Muscle of leg (tissue), 11 donors: ENCODE measurements around the gene ALDH1L1. TPM values are rescaled to one million over a fixed set of nuclear protein-coding genes. Genes with fewer than 3 reads are reported as not detected.

ENCODE experiments used
- DNase-seq: peaks from one replicate; pipeline ENCODE4 v3.0.0; 2013
- H3K27ac ChIP-seq: one replicate; pipeline ENCODE4 v1.5.1; 2013; ENCODE audit warnings: mild to moderate bottlenecking, low read length, control low read depth
- H3K27me3 ChIP-seq: one replicate; pipeline ENCODE4 v1.6.1; 2013; ENCODE audit warnings: low read length; ENCODE audit not compliant: control insufficient read depth, insufficient read depth
- H3K36me3 ChIP-seq: one replicate; pipeline ENCODE4 v1.6.1; 2013; ENCODE audit warnings: low read length; ENCODE audit not compliant: control insufficient read depth, insufficient read depth
- H3K4me1 ChIP-seq: one replicate; pipeline ENCODE4 v1.6.1; 2013; ENCODE audit warnings: low read length; ENCODE audit not compliant: control insufficient read depth, insufficient read depth
- H3K4me3 ChIP-seq: one replicate; pipeline ENCODE4 v1.5.1; 2013; ENCODE audit warnings: low read length, control low read depth
- H3K9me3 ChIP-seq: replicated peaks from 2 replicates; pipeline ENCODE4 v1.6.1; 2013; ENCODE audit warnings: low read depth, low read length; ENCODE audit not compliant: control insufficient read depth
- WGBS: methylation state at CpG from one replicate; pipeline ENCODE4 v1.1.5; 2013; ENCODE audit warnings: missing lambda C conversion rate; ENCODE audit not compliant: insufficient coverage; 5-methylcytosine and 5-hydroxymethylcytosine counted together
- polyA plus RNA-seq, 8 donors: library from polyadenylated mRNA; unstranded; fragments of 120-200 nt; gene quantifications; one replicate each; pipeline versions ENCODE4 v1.2.1 to v1.2.3, GENCODE V29; 2013; ENCODE audit warnings: inconsistent platforms in 1 of 8, low replicate concordance in 1 of 8; ENCODE audit not compliant: insufficient read length in 8 of 8, insufficient read depth in 1 of 8
- total RNA-seq: library from RNA; stranded (reverse); fragments of 120-200 nt; gene quantifications from one replicate; pipeline ENCODE4 v1.2.4, GENCODE V29; 2013

Gene ALDH1L1
- total and polyA plus RNA-seq, 9 donors, result 0.07 to 1.6 (median 0.18) TPM

DNA sequence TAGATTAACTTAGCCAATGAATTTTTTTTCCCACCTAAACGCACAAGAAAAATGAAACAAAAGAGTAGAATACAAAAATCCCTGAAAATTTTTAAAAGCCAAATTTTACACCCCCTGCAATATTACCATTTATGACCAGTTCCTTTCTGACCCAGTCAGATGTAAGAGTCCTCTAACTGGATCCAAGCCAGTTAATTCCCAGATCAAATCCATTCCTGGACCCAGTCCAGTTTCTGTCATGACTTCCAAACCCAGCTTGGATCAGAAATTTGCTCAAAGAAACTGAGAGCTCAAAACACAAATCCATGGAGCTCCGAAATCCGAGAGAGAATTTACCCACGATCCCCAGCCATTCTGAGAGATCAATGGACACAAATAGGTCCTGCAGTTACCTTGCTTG, 17.0 kb upstream of the ALDH1L1 start:
- Histone ChIP-seq H3K27ac (no peak overlapping the region), H3K27me3 (peaks cover 2% of the 10 kb centered on the region), H3K4me1 (no peaks in the 10 kb centered on the region), H3K4me3 (no peak overlapping the region), H3K9me3 (no peaks in the 10 kb centered on the region), H3K36me3 (no peaks in the 10 kb centered on the region)
- 47% methylated on average over 3 of the region's 4 CpGs for WGBS
- DNase-seq, result no peak

- Histone ChIP-seq H3K9me3 (no peaks in the 10 kb centered on the region), H3K36me3 (no peaks in the 10 kb centered on the region), H3K27me3 (no peaks in the 10 kb centered on the region), H3K4me3 (no peak overlapping the region), H3K27ac (no peak overlapping the region), H3K4me1 (no peaks in the 10 kb centered on the region)
- no peak for DNase-seq
- no CpG with 5 or more reads among the region's 1 CpG for WGBS
Measured at GRCh38 chr3:126194713-126195305, 14.4 kb upstream of the ALDH1L1 start.

DNA sequence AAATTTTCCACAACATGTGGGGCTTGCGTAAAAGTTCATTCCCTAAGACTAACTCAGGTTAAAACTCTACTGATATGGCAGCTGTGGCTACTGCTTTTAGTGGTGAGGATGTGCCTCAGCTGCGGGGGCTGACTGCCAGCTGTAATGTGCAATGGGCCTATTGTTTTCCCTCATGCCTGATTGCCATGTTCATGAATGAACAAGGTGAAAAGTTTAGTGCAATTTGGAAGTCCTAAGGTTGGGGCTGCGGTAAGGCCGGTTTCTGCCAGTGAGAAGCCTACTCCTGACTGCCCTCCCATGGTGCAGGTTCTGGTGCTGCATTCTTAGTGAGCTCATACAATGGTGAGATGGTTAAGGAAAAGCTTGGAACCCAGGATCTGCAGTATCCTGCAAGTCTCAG, 10.9 kb upstream of the ALDH1L1 start:
- no peak for DNase-seq
- H3K4me1 ChIP-seq, result no peaks in the 10 kb centered on the region
- H3K4me3 ChIP-seq, result no peak overlapping the region
- H3K36me3 ChIP-seq, result no peaks in the 10 kb centered on the region
- WGBS, result 80% methylated on average over 1 of the region's 4 CpGs
- H3K27ac ChIP-seq, result no peak overlapping the region
- H3K9me3 ChIP-seq, result no peaks in the 10 kb centered on the region
- peaks cover 3% of the 10 kb centered on the region for H3K27me3 ChIP-seq

GRCh38 chr3:126187920-126188319, 7.5 kb upstream of the ALDH1L1 start:
- Histone ChIP-seq H3K27me3 (peaks cover 4% of the 10 kb centered on the region), H3K4me1 (no peaks in the 10 kb centered on the region), H3K9me3 (no peaks in the 10 kb centered on the region), H3K4me3 (no peak overlapping the region), H3K27ac (no peak overlapping the region), H3K36me3 (no peaks in the 10 kb centered on the region)
- DNase-seq, result no peak
- 31% methylated on average over 2 of the region's 4 CpGs for WGBS

GRCh38 chr3:126186749-126187148, 6.4 kb upstream of the ALDH1L1 start:
- H3K4me3 ChIP-seq, result no peak overlapping the region
- no peak overlapping the region for H3K27ac ChIP-seq
- 69% methylated on average over 9 of the region's 9 CpGs for WGBS
- no peaks in the 10 kb centered on the region for H3K9me3 ChIP-seq
- H3K27me3 ChIP-seq, result peaks cover 9% of the 10 kb centered on the region
- no peak for DNase-seq
- no peaks in the 10 kb centered on the region for H3K4me1 ChIP-seq
- H3K36me3 ChIP-seq, result no peaks in the 10 kb centered on the region

DNA sequence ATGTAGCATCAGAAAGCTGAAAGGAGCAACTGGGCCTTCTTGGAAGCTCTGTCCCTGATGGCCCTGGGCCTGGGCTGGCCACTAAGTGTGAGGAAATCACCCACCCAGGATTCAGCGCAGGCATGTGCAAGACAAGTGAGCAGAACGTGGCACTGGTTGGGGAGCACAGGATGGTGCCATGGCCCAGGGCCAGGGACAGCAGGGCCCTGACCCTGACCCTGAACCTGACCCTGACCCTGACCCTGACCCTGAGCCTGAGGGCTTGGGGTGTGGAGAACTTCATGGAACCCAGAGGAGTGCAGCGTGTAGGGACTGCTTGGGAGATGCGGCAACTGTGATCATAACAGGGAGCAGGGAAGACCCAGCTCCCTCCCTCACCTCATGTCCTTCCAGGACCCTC, 5.9 kb upstream of the ALDH1L1 start:
- peaks cover 13% of the 10 kb centered on the region for H3K27me3 ChIP-seq
- WGBS, result 75% methylated on average over 2 of the region's 4 CpGs
- H3K4me1 ChIP-seq, result peaks cover 1% of the 10 kb centered on the region
- H3K9me3 ChIP-seq, result no peaks in the 10 kb centered on the region
- no peak for DNase-seq
- H3K36me3 ChIP-seq, result no peaks in the 10 kb centered on the region
- H3K4me3 ChIP-seq, result no peak overlapping the region
- no peak overlapping the region for H3K27ac ChIP-seq

DNA sequence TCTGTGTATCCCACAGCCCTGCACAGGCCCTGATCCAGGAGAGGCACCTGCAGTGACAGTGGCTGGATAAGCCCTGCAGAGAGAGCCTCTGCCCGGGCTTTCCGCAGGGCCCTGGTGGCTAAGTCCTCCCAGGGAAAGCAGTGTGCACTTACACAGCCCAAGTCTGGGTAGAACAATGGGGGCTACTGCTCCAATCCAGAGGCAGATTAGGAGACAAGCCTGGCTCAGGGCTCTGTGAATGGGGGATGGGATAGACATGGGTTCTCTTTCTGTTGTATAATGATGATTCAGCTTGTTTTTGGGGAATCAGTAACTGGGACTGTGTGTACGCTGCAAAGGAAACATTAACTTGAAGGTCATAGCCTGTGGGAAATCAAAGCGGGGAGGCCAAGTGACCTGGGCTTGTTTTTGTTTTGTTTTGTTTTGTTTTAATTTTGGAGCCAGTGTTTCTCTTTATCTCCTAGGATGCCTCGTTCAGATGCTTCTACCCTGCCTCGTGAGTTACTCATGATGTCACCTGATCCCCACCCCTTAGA, 4.1 kb upstream of the ALDH1L1 start:
- DNase-seq, result no peak
- peaks cover 30% of the 10 kb centered on the region for H3K27me3 ChIP-seq
- no peaks in the 10 kb centered on the region for H3K36me3 ChIP-seq
- peaks cover 18% of the 10 kb centered on the region for H3K4me1 ChIP-seq
- H3K9me3 ChIP-seq, result no peaks in the 10 kb centered on the region
- WGBS, result 51% methylated on average over 6 of the region's 6 CpGs
- no peak overlapping the region for H3K27ac ChIP-seq
- H3K4me3 ChIP-seq, result no peak overlapping the region

- Histone ChIP-seq H3K36me3 (no peaks in the 10 kb centered on the region), H3K27ac (no peak overlapping the region), H3K4me1 (peaks cover 20% of the 10 kb centered on the region), H3K9me3 (no peaks in the 10 kb centered on the region), H3K27me3 (peaks cover 37% of the 10 kb centered on the region), H3K4me3 (no peak overlapping the region)
- 33% methylated on average over 1 of the region's 1 CpG for WGBS
- no peak for DNase-seq
Measured at GRCh38 chr3:126181398-126181725, 976 bp upstream of the ALDH1L1 start.

DNA sequence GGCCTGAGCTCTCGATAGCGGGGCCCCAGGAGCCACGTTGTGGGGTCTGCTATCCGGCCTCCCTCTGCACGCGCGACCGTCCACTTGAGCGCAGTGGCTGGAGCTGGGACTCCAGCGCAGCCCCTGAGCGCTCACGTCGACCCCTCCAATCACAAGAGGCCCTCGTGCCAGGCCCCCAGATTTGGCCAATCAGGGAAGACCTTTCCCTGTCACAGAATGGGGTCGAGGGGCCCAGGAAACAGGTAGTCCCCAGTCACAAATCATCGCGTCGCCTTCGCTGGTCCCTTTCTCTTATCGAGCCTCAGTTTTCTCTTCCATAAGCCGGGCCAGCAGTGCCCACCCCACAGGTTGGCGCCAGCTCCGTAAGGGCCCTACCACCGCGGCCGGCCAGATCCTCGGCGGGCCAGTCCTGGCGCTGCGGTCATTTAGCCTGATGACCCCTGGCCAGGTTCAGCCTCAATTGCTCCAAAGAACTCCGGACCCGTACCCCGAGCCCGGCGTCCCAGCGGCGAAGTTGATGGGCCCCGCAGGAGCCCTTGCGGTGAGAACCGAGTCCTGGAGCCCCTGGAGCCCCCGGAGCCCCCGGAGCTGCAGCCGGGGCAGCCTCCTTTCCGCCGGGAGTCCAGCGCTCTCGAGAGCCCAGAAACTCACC, 435 bp downstream of the ALDH1L1 start:
- Histone ChIP-seq H3K27ac (no peak overlapping the region), H3K4me1 (peaks cover 20% of the 10 kb centered on the region)

DNA sequence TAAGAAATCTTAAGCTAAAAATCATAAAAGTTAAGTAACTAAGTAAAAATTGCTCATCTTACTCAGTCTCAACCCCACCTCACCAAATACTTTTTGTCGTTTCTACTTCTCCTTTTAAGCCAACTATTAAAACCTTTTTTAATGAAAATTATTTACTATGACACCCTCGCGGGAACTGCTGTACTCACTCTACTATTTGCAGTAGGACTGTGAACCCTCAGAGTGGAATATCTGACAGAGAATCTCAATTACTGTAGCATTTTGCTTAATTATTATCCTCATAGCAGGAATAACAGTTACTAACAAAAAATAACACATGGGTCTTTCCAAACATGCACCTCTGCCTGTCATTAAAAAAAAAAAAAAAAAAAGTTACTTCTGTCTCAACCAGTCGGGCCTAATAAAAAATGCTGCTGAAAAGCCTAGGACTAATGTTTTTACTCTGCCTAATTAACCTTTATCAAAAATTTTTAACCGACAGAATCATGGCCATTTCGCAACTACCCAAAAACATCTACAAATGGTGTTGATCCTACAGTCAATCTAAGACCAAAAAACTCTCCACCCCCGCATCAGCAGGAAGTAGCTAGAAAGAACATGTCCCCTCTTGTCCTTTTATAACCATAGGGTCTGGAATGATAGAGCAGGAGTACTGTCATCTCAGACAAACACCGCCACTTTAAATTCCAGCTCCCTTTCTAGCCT, 10.2 kb downstream of the ALDH1L1 start:
- no peaks in the 10 kb centered on the region for H3K9me3 ChIP-seq
- no peaks in the 10 kb centered on the region for H3K4me1 ChIP-seq
- no peaks in the 10 kb centered on the region for H3K36me3 ChIP-seq
- H3K4me3 ChIP-seq, result no peak overlapping the region
- no peak for DNase-seq
- H3K27me3 ChIP-seq, result no peaks in the 10 kb centered on the region
- WGBS, result 80% methylated on average over 3 of the region's 8 CpGs
- H3K27ac ChIP-seq, result no peak overlapping the region

More for the DNA sequence above, 435 bp downstream of the ALDH1L1 start:
- Histone ChIP-seq H3K27me3 (peaks cover 37% of the 10 kb centered on the region), H3K36me3 (no peaks in the 10 kb centered on the region), H3K9me3 (no peaks in the 10 kb centered on the region), H3K4me3 (peak overlapping the region; percentile 40)
- WGBS, result 1% methylated on average over 47 of the region's 47 CpGs
- peak; percentile 34 for DNase-seq
